GM19468 (cell line): ENCODE results near the gene DGKI.

ENCODE experiments used
- ATAC-seq: cut with Tn5 transposase; IDR thresholded peaks from one replicate; pipeline ENCODE4 v1.9.1; 2021; ENCODE audit warnings: mild to moderate bottlenecking, moderate library complexity, moderate number of reproducible peaks; ENCODE audit not compliant: unreplicated experiment; ENCODE audit errors: extremely low read depth

Gene DGKI

GRCh38 chr7:137670222-137671064 is 176.3 kb downstream of the DGKI start:
- no peak for ATAC-seq

- ATAC-seq = no peak
Observed at GRCh38 chr7:137669706-137670105, 177.1 kb downstream of the DGKI start.

GRCh38 chr7:137668404-137668803 is 178.4 kb downstream of the DGKI start:
- no peak for ATAC-seq

- ATAC-seq = no peak
Observed at GRCh38 chr7:137667633-137668387, 179.0 kb downstream of the DGKI start.

- ATAC-seq = no peak
Observed at GRCh38 chr7:137664846-137665245, 181.9 kb downstream of the DGKI start.

GRCh38 chr7:137661634-137662033 is 185.1 kb downstream of the DGKI start:
- no peak for ATAC-seq

- no peak for ATAC-seq
Observed at GRCh38 chr7:137658190-137658900, 188.4 kb downstream of the DGKI start.

- no peak for ATAC-seq
Observed at GRCh38 chr7:137657476-137658189, 189.1 kb downstream of the DGKI start.

- ATAC-seq = no peak
Observed at GRCh38 chr7:137656850-137657232, 189.9 kb downstream of the DGKI start.

GRCh38 chr7:137656227-137656849 is 190.4 kb downstream of the DGKI start:
- no peak for ATAC-seq

GRCh38 chr7:137655804-137656203 is 191.0 kb downstream of the DGKI start:
- no peak for ATAC-seq

GRCh38 chr7:137652721-137653120 is 194.1 kb downstream of the DGKI start:
- no peak for ATAC-seq

GRCh38 chr7:137647905-137648565 is 198.7 kb downstream of the DGKI start:
- ATAC-seq = no peak

- no peak for ATAC-seq
Observed at GRCh38 chr7:137642472-137642871, 204.3 kb downstream of the DGKI start.

GRCh38 chr7:137642031-137642430 is 204.7 kb downstream of the DGKI start:
- no peak for ATAC-seq

- no peak for ATAC-seq
Observed at GRCh38 chr7:137636376-137636775, 210.4 kb downstream of the DGKI start.

- no peak for ATAC-seq
Observed at GRCh38 chr7:137635874-137636273, 210.9 kb downstream of the DGKI start.

- no peak for ATAC-seq
Observed at GRCh38 chr7:137635132-137635531, 211.6 kb downstream of the DGKI start.

- ATAC-seq = no peak
Observed at GRCh38 chr7:137634356-137634755, 212.4 kb downstream of the DGKI start.
